NCI-H2196 treated with DMSO at 0.1 percent for 48 hours (cell line): ENCODE measurements around the gene ZNF319.

Source experiments
- DNase-seq: peaks from one replicate; lab custom pipeline; 2025; ENCODE audit not compliant: unreplicated experiment; lab: John Stamatoyannopoulos, UW

Gene ZNF319

GRCh38 chr16:57998992-57999365, 1.5 kb downstream of the ZNF319 start:
- no peak for DNase-seq

GRCh38 chr16:57998486-57998885, 2.0 kb downstream of the ZNF319 start:
- DNase-seq, result no peak

- DNase-seq, result no peak
Measured at GRCh38 chr16:57997528-57998265, 2.8 kb downstream of the ZNF319 start.

- no peak for DNase-seq
Measured at GRCh38 chr16:57997176-57997527, 3.3 kb downstream of the ZNF319 start.

GRCh38 chr16:57996406-57997175, 3.9 kb downstream of the ZNF319 start:
- DNase-seq, result no peak

- no peak for DNase-seq
Measured at GRCh38 chr16:57995721-57996405, 4.6 kb downstream of the ZNF319 start.

GRCh38 chr16:57994778-57995177, 5.7 kb downstream of the ZNF319 start:
- DNase-seq, result no peak

- DNase-seq, result no peak
Measured at GRCh38 chr16:57994361-57994760, 6.1 kb downstream of the ZNF319 start.

- no peak for DNase-seq
Measured at GRCh38 chr16:57993897-57994296, 6.6 kb downstream of the ZNF319 start.

- DNase-seq, result no peak
Measured at GRCh38 chr16:57993438-57993837, 7.0 kb downstream of the ZNF319 start.

GRCh38 chr16:57992084-57992483, 8.4 kb downstream of the ZNF319 start:
- no peak for DNase-seq

- no peak for DNase-seq
Measured at GRCh38 chr16:57991551-57992059, 8.9 kb downstream of the ZNF319 start.

GRCh38 chr16:57988929-57989328, 11.5 kb downstream of the ZNF319 start:
- DNase-seq, result peak; percentile 59

- DNase-seq, result no peak
Measured at GRCh38 chr16:57987441-57988177, 12.9 kb downstream of the ZNF319 start.

- no peak for DNase-seq
Measured at GRCh38 chr16:57986196-57986595, 14.3 kb downstream of the ZNF319 start.

GRCh38 chr16:57985204-57986181, 15.0 kb downstream of the ZNF319 start:
- no peak for DNase-seq

- DNase-seq, result no peak
Measured at GRCh38 chr16:57984443-57985203, 15.8 kb downstream of the ZNF319 start.

- no peak for DNase-seq
Measured at GRCh38 chr16:57982385-57982784, 18.1 kb downstream of the ZNF319 start.

GRCh38 chr16:57981636-57982035, 18.8 kb downstream of the ZNF319 start:
- DNase-seq, result no peak
